Amniotic epithelial cell (primary cell): ENCODE data around the gene EZR.

ENCODE experiments used
- DNase-seq: peaks from one replicate; pipeline ENCODE4 v3.0.0-alpha.2; 2010; ENCODE audit warnings: low read depth

EZR gene

GRCh38 chr6:158725704-158726103, 93.5 kb downstream of the EZR start:
- DNase-seq, result no peak

DNA sequence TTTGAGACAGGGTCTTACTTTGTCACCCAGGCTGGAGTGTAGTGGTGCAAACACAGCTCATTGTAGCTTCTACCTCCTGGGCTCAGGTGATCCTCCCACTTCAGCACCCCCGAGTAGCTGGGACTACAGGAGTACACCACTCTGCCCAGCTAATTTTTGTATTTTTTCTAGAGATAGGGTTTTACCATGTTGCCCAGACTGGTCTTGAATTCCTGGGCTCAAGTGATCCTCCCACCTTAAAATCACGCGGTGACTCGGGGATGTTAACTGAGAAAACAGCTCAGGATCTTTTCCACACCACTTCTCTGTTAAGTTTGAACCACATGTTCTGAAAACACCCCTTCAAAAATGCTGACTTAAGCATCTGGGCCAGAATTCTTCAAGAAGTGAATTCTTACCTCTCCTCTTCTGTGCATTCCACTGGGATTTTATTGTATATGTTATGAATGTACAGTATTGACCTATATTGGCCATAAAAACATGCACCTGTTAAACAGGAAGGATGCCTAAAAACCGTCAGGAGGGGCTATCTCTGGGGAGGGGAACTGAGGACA, 96.9 kb downstream of the EZR start:
- no peak for DNase-seq

DNA sequence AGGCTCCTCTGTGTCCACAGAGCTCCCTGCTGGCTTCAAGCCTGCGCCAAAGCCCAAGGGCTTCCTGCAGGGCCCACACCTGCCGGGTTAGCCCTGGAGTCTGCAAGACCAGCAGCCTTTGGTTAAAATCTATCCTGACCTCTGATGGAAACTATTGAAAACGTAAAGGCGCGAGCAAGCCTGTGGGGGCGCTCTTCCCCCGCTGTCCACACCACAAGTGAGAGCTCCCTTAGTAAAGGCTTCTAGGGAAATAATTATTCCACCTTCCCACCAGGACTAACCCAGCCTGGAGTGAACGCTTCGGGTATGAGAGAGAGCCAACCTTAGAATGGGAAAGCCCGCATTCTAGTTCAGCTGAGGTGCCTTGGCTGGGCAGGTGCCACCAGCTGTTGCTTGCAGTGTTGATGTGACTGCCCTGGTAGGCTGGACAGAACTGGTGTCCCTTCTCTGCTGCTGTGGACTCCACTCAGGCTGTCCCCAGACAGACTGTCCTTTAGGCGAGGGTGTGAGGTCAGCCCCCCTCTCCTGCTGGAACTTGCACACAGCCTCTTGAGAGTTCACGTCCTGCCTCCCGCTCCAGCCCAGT, 100.6 kb downstream of the EZR start:
- peak; percentile 41 for DNase-seq

GRCh38 chr6:158717341-158718330, 101.5 kb downstream of the EZR start:
- no peak for DNase-seq
